Tibial nerve (tissue), 3 donors: ENCODE data around the gene COG5.

Experiments used
- POLR2A ChIP-seq, 2 donors: fragments of 450-650 bp; IDR thresholded peaks; one replicate each; pipeline ENCODE4 v1.6.1; 2017; ENCODE audit warnings: antibody characterized with exemption in 2 of 2, mild to moderate bottlenecking in 2 of 2, moderate library complexity in 2 of 2
- TF ChIP-seq, protein P1 (sequence below), 5 experiments: fragments of 200-600 bp in 3 of 5; fragments of 450-650 bp in 2 of 5; sonication (generic) in 3 of 5; IDR thresholded peaks; one replicate each; pipeline ENCODE4 v1.5.1; 2016 to 2019; ENCODE audit warnings: antibody characterized with exemption in 5 of 5, mild to moderate bottlenecking in 3 of 5, moderate library complexity in 2 of 5

GRCh38 chr7:107384025-107384424 lies 179.7 kb downstream of the COG5 start:
- TF ChIP-seq, protein P1, sequence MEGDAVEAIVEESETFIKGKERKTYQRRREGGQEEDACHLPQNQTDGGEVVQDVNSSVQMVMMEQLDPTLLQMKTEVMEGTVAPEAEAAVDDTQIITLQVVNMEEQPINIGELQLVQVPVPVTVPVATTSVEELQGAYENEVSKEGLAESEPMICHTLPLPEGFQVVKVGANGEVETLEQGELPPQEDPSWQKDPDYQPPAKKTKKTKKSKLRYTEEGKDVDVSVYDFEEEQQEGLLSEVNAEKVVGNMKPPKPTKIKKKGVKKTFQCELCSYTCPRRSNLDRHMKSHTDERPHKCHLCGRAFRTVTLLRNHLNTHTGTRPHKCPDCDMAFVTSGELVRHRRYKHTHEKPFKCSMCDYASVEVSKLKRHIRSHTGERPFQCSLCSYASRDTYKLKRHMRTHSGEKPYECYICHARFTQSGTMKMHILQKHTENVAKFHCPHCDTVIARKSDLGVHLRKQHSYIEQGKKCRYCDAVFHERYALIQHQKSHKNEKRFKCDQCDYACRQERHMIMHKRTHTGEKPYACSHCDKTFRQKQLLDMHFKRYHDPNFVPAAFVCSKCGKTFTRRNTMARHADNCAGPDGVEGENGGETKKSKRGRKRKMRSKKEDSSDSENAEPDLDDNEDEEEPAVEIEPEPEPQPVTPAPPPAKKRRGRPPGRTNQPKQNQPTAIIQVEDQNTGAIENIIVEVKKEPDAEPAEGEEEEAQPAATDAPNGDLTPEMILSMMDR (IDR thresholded peaks at IDR 0.05), result no peak
- TF ChIP-seq POLR2A (IDR thresholded peaks at IDR 0.05), result no peak
